ENCODE measurements around the gene DLL4. TPM values are rescaled to one million over a fixed set of nuclear protein-coding genes. Genes with fewer than 3 reads are reported as not detected.
A peak's percentile ranks its signal among the peaks of the same experiment; 100 is the strongest.

Gene DLL4
- total and polyA plus RNA-seq, 2 donors (not counting 1 experiment from before 2014, with no cell fraction given): 0.07 to 0.30 TPM

DNA sequence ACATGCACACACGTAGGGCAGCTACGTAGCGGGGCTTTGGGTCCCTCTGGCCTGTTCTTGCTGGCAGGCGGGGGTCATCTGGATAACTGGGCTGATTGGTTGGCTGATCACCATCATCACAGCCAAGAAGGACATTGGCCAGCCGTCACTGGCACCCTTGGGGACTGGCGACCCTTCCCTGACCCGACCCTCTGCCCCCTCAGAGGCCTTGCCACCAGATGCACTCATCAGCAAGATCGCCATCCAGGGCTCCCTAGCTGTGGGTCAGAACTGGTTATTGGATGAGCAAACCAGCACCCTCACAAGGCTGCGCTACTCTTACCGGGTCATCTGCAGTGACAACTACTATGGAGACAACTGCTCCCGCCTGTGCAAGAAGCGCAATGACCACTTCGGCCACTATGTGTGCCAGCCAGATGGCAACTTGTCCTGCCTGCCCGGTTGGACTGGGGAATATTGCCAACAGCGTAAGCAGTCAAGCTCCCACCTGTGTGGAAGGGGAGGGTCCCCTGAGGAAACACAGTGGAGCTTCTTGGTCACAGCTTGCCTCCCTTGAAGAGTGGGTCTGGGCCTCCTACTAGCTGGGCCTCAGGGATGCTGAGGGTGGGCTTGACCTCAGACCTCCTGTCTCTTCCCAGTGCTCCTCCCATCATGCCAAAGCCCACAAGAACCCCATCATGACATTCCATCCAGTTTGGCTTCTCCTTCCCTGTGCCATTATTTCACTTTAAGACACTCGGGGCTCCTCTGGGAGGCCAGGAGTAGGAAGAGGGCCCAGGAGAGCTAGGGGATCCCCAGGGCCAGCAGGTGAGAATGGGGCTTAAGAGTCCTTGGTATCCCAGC is 2.4 kb downstream of the DLL4 start:
- no peak overlapping the region for H3K4me3 ChIP-seq (ENCODE audit: control extremely low read depth in 1 of 5, extremely low read depth in 1 of 5, insufficient read depth in 1 of 5, low read depth in 2 of 5, low read length in 4 of 5)
- H3K9me3 Mint-ChIP-seq (ENCODE audit: insufficient read depth): no peaks in the 10 kb centered on the region
- H3K27ac ChIP-seq (ENCODE audit: low read length in 2 of 2): no peak overlapping the region
- no peak overlapping the region for H3K9ac ChIP-seq (ENCODE audit: low read length)
- H3K4me2 ChIP-seq (replicated peaks; ENCODE audit: low read depth, low read length, poor library complexity, severe bottlenecking): peak overlapping the region; percentile 100
- CTCF ChIA-PET: interaction anchor here (0.7 to 10.7 kb wide), 4 partner anchors 8 to 26 kb away, joined by 3 to 84 read pairs (median 36); no protein-coding TSS in a partner anchor
- no peak overlapping the region for H2AFZ ChIP-seq (ENCODE audit: insufficient read depth, low read depth, low read length, poor library complexity, severe bottlenecking)
- ATAC-seq (ENCODE audit: low read depth): no peak
- no peak overlapping the region for H3K27ac Mint-ChIP-seq
- peak overlapping the region; percentile 84 for H3K4me3 Mint-ChIP-seq
- H3K27me3 Mint-ChIP-seq: peaks cover 52% of the 10 kb centered on the region
- no peak for TF ChIP-seq EZH2 (IDR thresholded peaks at IDR 0.05; ENCODE audit: borderline replicate concordance, insufficient read depth, low read depth, low read length, poor library complexity, severe bottlenecking)
- TF ChIP-seq, protein P1, sequence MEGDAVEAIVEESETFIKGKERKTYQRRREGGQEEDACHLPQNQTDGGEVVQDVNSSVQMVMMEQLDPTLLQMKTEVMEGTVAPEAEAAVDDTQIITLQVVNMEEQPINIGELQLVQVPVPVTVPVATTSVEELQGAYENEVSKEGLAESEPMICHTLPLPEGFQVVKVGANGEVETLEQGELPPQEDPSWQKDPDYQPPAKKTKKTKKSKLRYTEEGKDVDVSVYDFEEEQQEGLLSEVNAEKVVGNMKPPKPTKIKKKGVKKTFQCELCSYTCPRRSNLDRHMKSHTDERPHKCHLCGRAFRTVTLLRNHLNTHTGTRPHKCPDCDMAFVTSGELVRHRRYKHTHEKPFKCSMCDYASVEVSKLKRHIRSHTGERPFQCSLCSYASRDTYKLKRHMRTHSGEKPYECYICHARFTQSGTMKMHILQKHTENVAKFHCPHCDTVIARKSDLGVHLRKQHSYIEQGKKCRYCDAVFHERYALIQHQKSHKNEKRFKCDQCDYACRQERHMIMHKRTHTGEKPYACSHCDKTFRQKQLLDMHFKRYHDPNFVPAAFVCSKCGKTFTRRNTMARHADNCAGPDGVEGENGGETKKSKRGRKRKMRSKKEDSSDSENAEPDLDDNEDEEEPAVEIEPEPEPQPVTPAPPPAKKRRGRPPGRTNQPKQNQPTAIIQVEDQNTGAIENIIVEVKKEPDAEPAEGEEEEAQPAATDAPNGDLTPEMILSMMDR (IDR thresholded peaks at IDR 0.05): no peak
- H3K9me3 ChIP-seq (ENCODE audit: control extremely low read depth in 1 of 3, control insufficient read depth in 2 of 3, insufficient read depth in 1 of 3, low read length in 2 of 3): peaks cover 0 to 18% (median 0%) of the 10 kb centered on the region in 3 donors
- 91% methylated on average over 16 of the region's 16 CpGs for WGBS (ENCODE audit: insufficient coverage)
- H4K20me1 ChIP-seq (ENCODE audit: control insufficient read depth, insufficient read depth, low read length, poor library complexity, severe bottlenecking): peaks cover 20% of the 10 kb centered on the region
- intact Hi-C loops (cut with micrococcal nuclease): no loop called here
- H3K4me1 ChIP-seq (ENCODE audit: control insufficient read depth in 2 of 2, insufficient read depth in 2 of 2, low read length in 2 of 2): peaks cover 45 to 53% of the 10 kb centered on the region in 2 donors
- POLR2A ChIA-PET: no interaction called here
- H3K79me2 ChIP-seq (ENCODE audit: control insufficient read depth, insufficient read depth, low read length): no peaks in the 10 kb centered on the region
- DNase-seq: no peak
- H3K36me3 ChIP-seq (replicated peaks in 1 of 2; ENCODE audit: control extremely low read depth in 1 of 2, control insufficient read depth in 1 of 2, extremely low read depth in 1 of 2, insufficient read depth in 2 of 2, low read length in 1 of 2): no peaks in the 10 kb centered on the region
- H3K27me3 ChIP-seq (replicated peaks in 1 of 4; ENCODE audit: control extremely low read depth in 1 of 4, control insufficient read depth in 3 of 4, insufficient read depth in 4 of 4, low read length in 3 of 4): peaks cover 0 to 68% (median 41%) of the 10 kb centered on the region in 4 experiments
- peaks cover 40% of the 10 kb centered on the region for H3K4me1 Mint-ChIP-seq

DNA sequence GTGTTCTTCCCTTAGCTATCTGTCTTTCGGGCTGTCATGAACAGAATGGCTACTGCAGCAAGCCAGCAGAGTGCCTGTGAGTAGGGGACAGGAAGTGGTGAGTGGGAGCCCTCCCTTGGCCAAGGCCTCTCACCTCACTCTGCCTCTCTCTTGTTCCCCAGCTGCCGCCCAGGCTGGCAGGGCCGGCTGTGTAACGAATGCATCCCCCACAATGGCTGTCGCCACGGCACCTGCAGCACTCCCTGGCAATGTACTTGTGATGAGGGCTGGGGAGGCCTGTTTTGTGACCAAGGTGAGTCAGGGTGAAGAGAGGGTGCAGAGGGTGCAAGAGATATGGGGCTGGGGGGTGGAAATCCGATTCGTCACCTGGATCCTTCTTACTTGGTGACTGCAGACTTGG is 3.0 kb downstream of the DLL4 start:
- Histone ChIP-seq H2AFZ (ENCODE audit: insufficient read depth, low read depth, low read length, poor library complexity, severe bottlenecking) (no peak overlapping the region), H3K4me1 (ENCODE audit: control insufficient read depth in 2 of 2, insufficient read depth in 2 of 2, low read length in 2 of 2) (peaks cover 38 to 46% of the 10 kb centered on the region in 2 donors), H3K4me3 (ENCODE audit: control extremely low read depth in 1 of 5, extremely low read depth in 1 of 5, insufficient read depth in 1 of 5, low read depth in 2 of 5, low read length in 4 of 5) (no peak overlapping the region), H3K79me2 (ENCODE audit: control insufficient read depth, insufficient read depth, low read length) (no peaks in the 10 kb centered on the region), H3K27me3 (replicated peaks in 1 of 4; ENCODE audit: control extremely low read depth in 1 of 4, control insufficient read depth in 3 of 4, insufficient read depth in 4 of 4, low read length in 3 of 4) (peaks cover 0 to 61% (median 35%) of the 10 kb centered on the region in 4 experiments), H3K36me3 (replicated peaks in 1 of 2; ENCODE audit: control extremely low read depth in 1 of 2, control insufficient read depth in 1 of 2, extremely low read depth in 1 of 2, insufficient read depth in 2 of 2, low read length in 1 of 2) (no peaks in the 10 kb centered on the region), H3K27ac (ENCODE audit: low read length in 2 of 2) (no peak overlapping the region), H3K9ac (ENCODE audit: low read length) (no peak overlapping the region), H3K4me2 (replicated peaks; ENCODE audit: low read depth, low read length, poor library complexity, severe bottlenecking) (no peak overlapping the region), H4K20me1 (ENCODE audit: control insufficient read depth, insufficient read depth, low read length, poor library complexity, severe bottlenecking) (peaks cover 20% of the 10 kb centered on the region), H3K9me3 (ENCODE audit: control extremely low read depth in 1 of 3, control insufficient read depth in 2 of 3, insufficient read depth in 1 of 3, low read length in 2 of 3) (peaks cover 0 to 15% (median 0%) of the 10 kb centered on the region in 3 donors)
- TF ChIP-seq, protein P1 (IDR thresholded peaks at IDR 0.05): no peak
- no peak for TF ChIP-seq EZH2 (IDR thresholded peaks at IDR 0.05; ENCODE audit: borderline replicate concordance, insufficient read depth, low read depth, low read length, poor library complexity, severe bottlenecking)
- ATAC-seq (ENCODE audit: low read depth) (no peak), DNase-seq (no peak)
- Mint-ChIP-seq H3K9me3 (ENCODE audit: insufficient read depth) (no peaks in the 10 kb centered on the region), H3K27ac (no peak overlapping the region), H3K27me3 (peaks cover 47% of the 10 kb centered on the region), H3K4me1 (peaks cover 35% of the 10 kb centered on the region), H3K4me3 (peak overlapping the region; percentile 26)
- intact Hi-C loops (cut with micrococcal nuclease): no loop called here
- 52% methylated on average over 7 of the region's 8 CpGs for WGBS (ENCODE audit: insufficient coverage)
- ChIA-PET POLR2A (no interaction called here), CTCF (interaction anchor here (0.7 to 10.7 kb wide), 4 partner anchors 9 to 27 kb away, joined by 3 to 84 read pairs (median 36); no protein-coding TSS in a partner anchor)
